HG03439 (cell line): ENCODE measurements around the gene LYPD6B.
A peak's percentile ranks its signal among the peaks of the same experiment; 100 is the strongest.

Experiments used
- ATAC-seq: cut with Tn5 transposase; IDR thresholded peaks from one replicate; pipeline ENCODE4 v1.9.1; 2021; ENCODE audit warnings: mild to moderate bottlenecking, moderate library complexity; ENCODE audit not compliant: unreplicated experiment

LYPD6B gene, protein sequence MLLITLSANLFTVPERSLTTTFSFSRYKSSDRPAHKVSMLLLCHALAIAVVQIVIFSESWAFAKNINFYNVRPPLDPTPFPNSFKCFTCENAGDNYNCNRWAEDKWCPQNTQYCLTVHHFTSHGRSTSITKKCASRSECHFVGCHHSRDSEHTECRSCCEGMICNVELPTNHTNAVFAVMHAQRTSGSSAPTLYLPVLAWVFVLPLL

DNA sequence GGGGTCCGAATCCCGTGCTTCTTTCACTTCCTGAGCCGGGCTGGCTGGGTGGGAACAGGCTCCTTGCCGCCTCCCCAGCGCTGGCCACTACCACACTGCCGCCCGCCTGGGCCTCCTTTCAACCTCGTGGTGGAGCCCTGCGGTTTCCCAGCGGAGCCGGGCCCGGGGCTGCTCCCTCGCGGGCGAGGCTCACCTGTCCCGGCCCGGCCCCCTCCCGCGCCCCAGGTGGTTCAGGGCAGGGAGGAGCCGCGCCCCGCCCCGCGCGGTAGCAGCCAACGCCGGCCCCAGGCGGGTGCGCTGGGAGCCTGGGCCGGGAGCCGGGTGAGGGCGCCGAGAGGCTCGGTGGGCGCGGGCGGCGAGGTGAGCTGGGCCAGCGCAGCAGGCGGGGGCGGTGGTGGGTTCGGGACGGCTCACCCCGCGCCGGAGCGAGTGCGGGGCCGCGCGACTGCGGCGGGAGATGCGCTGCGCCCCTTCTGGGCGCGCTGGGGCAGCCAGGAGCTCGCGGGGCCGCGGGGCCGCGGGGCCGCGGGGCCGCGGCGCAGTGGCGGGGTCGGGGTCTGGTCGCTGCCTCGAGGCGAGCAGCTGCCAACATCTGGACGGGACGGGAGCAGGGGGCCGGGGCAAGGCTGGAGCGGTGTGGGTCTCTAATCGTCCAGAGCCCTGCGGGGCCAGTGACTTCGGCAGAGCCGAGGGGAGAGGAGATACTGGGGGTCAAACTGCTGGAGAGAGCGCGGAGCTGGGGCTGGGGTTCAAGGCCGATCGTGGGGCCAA lies at the start of gene LYPD6B:
LYPD6B (plus strand) TSS at position 258 of the 771 bp plus-strand sequence. CDS start 92,250 bp downstream, outside the sequence.
- peak; percentile 49 for ATAC-seq

DNA sequence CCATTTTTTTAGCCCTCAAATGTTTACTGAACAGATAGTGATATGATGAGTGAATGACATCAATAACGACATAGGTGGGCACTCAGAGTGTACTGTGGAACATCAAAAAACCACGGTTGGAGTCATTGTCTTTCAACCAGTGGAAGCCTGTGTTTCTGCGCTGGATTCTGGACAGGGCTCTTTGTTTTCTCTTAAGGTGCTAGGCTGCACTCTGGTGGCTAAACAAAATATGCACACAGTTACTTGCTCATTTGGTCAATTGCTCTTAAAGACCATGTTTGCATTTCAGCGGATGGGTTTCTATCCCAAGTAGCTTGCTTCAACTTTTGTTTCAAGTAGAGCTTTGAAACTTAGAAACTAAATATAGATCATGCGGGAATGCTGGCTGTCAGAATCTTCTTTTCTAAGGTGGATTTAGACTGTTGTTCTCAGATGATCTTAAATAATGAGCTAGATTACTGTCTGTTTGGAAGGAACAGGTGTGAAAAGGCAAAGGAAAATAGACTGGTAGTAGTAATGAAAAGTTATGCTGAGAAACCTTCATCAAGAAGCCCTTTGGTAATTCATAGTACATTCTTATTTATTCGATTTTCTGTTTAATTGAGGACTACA lies 48.5 kb upstream of the LYPD6B start:
- ATAC-seq, result peak; percentile 89

DNA sequence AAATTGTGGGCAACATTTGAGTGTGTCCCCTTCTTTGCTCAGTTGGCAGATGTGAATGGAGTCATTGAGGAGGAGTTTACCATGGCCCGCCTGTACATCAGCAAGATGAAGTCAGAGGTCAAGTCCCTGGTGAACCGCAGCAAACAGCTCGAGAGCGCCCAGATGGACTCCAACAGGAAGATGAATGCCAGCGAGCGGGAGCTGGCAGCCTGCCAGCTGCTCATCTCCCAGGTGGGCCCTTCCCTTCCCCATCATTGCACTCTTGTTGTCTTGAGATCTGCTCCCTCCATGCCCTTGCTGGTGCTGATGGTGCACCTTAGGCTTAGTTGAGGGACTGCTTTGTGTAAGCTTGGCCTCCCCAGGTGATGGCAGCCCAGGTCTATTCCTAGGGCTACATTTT lies 47.5 kb upstream of the LYPD6B start:
- ATAC-seq, result no peak

DNA sequence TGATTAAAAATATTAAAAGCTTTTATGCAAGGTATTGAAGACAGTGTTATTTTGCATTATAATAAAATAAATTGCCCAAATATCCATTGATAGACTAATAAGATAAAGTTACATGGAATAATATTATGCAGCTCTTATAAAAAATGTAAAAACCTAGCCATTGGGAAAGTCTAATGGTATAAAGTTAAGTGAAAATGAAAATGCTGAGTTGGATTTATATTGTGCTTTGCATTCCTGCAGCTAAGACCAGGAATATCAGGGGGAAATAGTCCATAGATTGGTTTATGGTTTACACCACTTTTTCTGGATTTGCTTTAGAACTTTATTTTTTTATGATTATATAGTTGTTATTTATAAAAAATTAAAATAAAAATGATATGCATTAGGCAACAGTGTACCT lies 46.1 kb upstream of the LYPD6B start:
- no peak for ATAC-seq

DNA sequence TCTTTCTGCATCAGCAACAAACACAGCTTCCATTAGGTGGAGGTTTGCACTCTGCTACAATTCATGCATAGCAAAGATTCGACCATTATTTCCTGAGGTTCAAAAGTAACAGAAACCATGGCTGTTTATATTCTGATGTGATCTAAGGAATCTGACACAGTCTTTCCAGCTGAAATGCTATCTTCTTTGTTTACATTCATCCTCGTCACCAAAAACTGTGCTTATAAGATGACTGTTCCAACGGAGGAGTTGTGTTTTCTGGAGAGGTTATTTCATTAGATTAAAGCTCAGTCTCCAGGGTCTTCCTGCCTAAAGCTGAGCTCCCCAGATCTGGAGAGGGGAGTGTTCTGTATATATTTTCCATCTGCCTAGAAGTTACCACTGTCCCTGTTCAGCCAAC lies 45.1 kb upstream of the LYPD6B start:
- no peak for ATAC-seq

DNA sequence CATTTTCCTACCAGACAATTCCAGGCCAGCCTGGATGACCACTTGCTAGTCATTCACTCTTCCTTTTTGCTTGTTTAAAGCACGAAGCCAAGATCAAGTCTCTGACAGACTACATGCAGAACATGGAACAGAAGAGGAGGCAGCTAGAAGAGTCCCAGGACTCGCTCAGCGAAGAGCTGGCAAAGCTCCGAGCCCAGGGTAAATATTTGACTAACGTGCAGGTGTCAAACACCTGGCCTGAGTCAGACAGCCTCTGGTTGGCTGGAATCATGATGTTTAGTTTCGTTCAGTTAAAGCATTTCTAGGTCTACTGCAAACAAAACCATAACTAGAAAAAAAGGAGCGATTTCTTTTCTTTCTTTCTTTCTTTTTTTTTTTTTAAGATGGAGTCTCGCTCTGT lies 44.2 kb upstream of the LYPD6B start:
- ATAC-seq, result no peak

DNA sequence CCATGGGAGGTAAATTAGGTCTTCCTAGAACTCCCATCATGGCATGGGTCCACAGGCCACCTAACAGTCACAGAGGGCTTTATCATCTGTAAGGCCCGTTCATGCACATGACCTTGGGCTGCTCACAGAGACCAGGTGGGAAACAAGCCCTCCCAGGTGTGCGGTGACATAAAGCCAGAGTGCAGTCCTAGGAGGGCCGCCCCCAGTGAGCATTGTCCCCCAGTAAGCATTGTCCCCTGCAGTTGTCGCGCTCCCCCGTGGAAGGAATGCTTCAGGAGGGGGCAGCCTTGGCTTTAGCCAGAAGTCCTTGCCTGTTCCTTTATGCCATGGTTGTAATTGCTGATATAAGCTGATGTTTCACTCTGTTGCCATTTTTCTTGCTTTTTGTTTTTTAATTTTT lies 41.7 kb upstream of the LYPD6B start:
- no peak for ATAC-seq

DNA sequence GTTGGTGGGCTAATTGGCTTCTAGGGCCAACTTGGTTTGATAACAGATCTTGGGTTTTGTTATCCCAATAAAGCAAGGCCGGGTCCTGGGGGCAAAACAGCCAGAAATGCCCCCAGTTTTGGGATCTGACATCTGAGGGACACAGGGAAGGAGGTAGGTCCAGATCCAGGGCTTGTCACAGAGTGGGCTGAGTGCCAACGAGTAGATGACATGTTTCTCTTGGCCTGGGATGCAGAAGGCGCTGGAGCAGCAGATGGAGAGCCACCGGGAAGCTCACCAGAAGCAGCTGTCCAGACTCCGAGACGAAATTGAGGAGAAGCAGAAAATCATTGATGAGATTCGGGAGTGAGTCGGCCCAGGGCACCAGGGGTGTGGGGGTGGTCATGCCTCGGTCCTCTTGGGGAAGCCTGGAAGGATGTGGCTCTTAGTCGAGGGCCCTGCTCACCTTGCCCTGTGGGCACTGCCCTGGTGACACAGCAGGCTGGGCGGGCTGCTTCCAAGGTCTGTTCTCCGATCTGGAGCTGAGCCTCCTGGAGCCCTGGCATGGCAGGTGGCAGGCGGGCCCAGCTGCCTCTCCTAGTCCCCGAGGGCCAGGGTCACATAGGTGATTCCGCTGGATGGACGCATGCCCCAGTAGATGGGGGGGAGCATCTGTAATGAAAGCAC lies 40.2 kb upstream of the LYPD6B start:
- no peak for ATAC-seq

DNA sequence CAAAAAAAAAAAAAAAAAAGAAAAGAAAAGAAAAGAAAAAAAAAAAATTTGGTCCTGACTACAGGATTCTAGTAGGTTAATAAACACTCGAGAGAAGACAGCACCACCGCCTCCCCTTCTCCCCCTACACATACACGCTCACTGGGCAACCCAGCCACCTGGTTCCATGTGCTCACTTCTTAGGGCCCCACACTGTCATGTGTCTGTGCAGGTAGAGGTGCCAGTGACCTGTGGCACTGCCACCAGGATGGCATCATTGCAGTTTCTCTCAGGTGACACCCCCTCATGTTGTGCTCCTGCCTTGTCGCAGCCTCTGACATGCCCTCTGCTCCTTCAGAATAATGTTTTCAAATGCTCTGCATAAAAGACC lies 39.7 kb upstream of the LYPD6B start:
- no peak for ATAC-seq

DNA sequence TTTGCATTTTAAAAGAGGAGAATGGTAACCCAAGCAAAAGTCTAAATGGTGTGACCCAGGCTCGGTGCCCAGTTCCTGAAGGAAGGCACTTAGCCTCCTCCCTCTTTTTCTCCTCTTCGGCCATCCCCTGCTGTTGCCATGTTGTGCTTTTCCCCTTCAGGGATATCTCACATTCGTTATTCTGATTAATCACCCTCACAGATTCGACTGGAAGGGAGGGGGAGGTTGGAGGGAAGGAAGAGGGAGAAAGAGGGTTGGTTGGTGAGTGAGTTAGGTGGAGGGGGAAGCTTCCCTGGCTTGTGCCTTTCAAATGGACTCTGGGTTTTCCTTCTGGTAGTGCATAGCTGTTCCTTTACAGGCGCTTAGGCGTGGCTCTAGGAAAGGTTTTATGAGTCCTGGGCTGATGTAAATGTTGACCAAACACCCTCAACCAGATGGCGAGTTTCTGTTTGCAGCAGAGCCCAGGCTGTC lies 39.0 kb upstream of the LYPD6B start:
- no peak for ATAC-seq

DNA sequence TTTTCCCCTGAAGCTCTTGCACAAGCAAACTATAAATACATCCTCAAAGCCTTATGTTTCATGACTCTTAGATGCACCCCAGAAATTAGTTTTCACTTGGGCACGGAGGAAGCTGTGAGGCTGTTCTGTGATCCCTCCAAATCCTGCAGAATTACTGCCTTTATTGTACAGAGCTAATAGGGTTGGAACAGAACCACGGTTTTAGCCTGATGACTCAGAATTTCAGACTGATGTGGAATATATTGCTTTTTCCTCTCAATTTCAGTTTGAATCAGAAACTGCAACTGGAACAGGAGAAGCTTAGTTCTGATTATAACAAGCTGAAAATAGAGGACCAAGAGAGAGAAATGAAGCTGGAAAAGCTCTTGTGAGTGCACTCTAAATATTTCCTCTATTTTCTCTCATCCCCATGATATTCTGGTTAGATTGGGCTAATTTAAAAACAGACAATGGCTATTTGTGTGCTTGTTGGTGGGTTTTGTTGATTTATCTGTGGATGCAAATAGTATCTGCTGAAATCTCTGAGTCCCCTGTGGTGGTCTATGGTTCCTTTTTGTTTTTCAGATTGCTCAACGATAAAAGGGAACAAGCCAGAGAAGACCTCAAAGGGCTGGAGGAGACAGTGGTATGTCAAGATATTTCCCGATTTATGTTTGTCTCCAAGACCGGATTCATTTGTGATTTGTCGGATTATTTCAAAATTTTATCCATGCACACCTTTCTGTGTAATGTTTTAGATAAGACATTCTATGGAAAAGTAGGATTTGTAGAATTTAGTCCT lies 38.2 kb upstream of the LYPD6B start:
- ATAC-seq, result no peak

DNA sequence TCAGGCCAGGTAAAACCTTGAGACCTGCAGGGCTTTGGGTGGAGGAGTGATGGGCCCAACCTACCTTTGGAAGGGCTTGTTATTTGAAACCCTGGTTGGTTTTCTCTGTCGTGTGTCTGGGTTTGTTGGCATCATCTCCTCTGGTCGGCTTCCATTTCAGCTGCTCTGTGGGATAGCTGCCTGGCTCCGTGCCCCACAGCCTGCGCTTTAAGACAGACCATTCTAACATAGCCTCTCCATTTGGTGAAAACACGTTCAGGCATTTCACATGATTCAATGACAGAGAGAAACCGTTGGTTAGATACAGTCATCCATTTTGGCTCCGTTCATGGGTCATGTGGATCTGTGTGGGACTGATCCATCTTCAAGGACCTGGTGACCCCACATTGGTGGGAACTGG lies 37.0 kb upstream of the LYPD6B start:
- no peak for ATAC-seq

DNA sequence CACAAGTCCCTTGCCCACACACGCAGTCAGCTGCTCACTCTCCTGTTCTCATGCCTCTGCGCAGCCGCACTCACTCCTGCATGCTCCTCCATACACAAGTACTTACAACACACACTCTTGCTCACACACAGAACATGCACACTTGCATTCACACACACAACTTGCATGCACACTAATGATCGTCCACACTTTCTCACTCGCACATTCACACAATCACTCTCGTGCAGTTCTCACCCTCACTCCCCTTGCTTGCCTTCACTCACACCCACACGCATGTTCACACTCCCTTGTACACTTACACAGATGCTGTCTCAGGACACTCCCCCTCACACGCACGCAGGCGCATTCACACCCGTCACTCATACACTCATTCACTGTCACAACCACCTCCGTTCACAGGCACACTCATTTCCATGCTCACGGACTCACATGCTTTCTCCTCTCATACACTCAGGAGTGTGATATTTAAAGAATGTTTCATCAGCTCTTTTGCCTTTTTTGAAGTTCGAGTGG lies 36.1 kb upstream of the LYPD6B start:
- ATAC-seq, result no peak

DNA sequence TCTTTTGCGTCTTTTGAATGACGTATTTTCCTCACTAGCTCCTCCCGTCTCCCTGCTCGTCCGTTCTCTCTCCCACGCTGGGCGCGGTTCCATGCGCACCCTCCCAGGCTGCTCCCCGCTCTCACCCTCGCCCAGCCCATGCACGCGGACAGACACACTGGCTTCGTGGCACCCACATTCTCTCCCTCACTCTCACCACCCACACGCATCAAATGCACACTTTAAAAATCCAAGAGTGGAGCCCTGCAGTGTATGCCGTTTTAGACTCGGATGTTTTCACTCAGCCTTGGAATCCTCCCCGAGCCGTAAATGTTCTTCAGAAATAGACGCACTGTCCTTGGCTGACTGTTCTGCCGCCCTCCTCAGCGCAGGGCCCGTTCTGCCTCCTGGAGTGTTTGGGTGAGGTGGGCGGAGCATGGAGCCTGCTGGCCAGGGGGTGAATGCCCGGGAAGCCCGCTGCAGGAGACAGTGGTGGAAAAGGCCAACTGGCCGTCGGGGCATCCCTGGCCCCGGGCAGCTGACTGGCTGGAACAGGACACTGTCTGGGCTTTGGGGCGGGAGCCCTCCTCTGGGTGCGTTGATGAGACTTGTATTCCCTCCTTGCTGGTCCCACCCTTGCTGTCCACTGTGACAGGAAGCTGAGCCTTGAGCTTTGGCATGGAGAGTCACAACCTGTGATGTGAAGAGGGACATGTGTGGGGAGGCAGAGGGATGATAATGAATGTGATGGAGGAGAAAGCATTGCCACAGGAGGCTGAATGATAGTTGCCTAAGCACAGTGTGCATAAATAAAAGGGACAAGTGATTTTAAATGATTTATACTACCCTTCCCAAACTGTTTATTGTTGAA lies 35.4 kb upstream of the LYPD6B start:
- no peak for ATAC-seq

DNA sequence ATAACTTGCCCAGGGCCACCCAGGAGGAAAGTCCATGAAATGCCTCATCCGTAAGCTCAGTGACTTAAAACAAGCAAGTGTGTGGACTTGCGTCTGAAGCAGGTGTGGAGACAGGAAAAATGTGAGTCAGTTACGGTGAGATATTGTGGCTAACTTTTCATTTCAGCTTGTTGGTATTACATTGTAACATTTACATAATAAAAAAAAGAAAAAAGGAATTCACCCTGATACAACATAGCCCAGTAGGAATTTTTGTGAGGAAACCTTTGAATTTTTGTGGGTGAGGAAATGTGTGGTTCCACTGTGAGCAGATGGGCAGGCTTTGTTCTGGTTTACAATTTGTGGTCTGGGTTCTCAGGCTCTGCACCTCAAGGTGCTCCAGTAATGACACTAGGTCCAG lies 33.7 kb upstream of the LYPD6B start:
- ATAC-seq, result no peak

DNA sequence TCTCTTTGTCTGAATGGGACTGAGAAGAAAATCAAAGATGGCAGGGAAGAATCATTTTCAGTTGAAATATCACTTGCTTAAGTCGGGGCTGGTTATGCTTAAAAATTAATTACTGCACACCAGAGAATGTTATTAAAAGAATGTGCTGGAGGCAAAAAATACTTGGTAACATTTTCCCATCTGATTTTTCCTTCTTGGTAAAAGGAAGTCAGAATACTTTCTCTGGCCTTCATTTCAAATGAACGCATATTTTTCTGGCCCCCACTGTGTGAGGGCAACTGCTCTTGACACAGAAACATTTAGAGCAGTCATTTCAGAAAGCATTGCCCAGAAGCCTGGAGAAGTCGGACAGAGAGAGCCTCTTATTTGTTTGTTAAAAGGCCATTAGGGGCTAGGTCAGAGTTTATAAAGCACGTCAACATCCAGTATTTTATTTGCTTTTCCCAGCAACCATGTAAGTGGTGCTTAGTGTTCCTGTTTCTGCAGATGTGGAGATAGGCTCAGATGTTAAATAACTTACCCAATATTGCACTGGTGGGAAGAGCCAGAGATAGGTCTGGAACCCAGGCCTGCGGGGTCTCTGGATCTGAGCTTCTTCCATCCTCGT lies 32.9 kb upstream of the LYPD6B start:
- no peak for ATAC-seq

DNA sequence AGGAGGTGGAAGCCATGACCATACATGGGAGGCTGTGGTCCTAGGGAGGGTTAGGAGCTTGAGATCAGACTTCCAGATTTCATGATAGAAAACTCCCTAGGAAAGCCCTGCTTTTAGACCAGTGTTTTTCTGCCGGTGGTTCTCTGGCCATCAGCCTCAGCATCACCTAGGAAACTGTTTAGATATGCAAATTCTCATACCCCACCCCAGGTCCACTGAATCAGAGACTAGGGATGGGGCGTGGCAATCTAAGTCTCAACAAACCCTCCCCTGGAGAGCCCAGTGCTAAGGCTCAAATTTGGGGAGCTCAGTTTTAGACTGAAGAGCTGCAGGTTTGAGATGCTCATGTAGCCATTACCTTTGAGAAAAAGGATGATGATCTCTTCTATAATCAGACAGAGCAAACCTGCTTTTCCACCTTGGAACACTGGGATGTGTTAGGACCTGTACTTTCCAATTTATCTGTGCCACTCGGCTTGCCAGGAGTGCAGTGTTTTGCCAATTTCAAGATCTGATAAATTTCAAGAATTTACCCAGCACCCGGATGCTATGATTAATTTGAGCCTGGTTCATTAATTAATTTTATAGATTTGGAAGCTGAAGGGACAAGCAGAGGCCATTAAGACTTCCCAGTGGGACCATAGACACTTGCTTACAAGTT lies 31.5 kb upstream of the LYPD6B start:
- no peak for ATAC-seq

DNA sequence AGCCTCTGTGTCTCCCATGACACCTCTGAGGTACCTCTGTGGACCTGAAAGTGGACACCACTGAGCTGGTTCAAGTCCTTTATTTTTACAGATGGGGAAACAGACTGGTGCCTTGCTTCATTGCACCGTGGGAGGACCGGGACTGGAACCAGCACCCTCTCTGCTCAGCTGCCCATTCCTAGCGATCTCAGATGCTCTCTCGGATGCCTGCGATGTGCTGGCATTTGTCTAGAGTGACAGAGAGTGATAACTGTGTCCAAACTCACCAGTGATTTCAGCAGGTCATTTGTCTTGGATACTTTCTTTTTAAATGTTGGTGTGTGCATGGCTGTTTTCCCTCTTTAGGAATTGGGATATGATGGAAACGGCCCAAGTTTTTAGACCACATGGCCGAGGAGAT lies 30.1 kb upstream of the LYPD6B start:
- no peak for ATAC-seq
